ENCODE data around the gene MRPL2. TPM values are rescaled to one million over a fixed set of nuclear protein-coding genes. Genes with fewer than 3 reads are reported as not detected.

MRPL2 gene
- total RNA-seq, 4 donors from 2014 or later, result 19.0 to 40.8 (median 22.1) TPM

DNA sequence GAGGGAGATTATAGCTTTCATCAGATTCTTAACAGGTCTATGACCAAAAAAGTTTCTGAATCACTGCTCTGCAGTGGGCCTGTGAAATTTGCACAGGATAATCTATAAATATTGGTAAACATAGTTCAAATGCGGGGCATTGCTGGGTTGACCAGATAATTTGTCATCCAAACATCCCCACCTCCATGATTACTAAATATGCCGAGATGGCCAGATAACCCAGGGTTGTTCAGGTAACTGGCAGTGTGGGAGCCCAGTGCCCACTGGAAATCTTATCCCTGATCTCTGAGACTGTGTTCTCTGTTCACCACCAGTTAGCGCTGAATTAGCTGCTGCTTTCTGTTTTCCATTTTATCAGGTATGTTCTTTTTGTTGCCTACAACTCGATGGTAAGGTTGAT is 38.3 kb upstream of the MRPL2 start:
- Histone ChIP-seq H3K36me3 (no peaks in the 10 kb centered on the region), H3K27ac (no peak overlapping the region), H3K4me3 (no peak overlapping the region), H3K27me3 (no peaks in the 10 kb centered on the region), H3K9me3 (no peaks in the 10 kb centered on the region), H3K4me1 (peaks cover 0 to 15% (median 0%) of the 10 kb centered on the region in 4 donors)
- TF ChIP-seq CTCF (IDR thresholded peaks at IDR 0.05), result no peak
- no peak for TF ChIP-seq POLR2A (IDR thresholded peaks at IDR 0.05)
- no peak for DNase-seq

DNA sequence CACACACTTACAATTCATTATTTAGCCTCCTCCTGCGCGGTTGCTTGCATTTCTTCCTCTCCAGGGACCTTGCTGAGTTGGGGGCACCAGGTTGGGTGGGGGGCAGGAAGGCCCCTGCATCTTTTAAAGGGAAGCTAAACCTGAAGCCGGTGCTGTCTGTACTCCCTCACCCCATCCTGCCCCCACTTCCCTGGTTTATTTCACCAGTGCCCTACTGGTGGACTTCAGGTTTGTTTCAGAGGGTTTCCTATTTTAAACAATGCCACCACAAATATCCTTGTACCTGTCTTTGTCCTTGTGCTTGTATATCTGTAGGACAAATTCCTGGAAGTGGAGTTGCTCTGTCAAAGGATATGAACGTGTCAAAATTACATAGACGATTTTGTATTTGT is 37.9 kb upstream of the MRPL2 start:
- Histone ChIP-seq H3K9me3 (no peaks in the 10 kb centered on the region), H3K27me3 (no peaks in the 10 kb centered on the region)

DNA sequence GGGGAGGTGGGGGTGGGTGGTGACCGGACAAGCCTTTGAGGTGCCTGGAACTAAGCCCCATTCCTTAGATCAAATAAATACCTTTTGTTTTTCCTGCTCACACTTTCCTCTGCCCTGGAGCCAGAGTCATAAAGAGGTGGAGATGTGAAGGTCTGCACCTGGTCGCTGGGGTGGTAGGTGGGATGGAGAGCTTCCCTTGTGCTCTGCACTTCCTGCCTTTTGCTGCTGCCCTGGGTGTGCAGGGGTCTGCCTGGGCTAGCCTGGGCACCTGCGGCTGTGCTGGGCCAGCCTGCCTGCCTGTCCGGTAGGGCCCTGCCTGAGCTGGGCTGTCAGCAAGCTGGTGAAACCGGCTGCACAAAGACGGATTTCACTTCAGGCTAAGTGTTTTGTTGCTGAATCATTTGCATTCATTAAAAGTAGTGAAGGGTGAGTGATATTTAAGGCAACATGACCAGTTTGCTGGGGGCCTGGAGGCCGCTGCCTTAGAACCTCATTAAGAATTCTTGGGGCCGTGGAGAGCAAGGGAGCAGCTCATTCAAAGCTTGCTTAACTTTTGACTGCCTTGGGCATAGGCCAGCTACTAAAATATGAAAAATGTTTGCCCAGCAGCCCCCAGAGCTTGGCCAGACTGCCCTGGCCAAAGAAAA is 37.3 kb upstream of the MRPL2 start:
- Histone ChIP-seq H3K4me3 (no peak overlapping the region), H3K36me3 (no peaks in the 10 kb centered on the region), H3K9me3 (no peaks in the 10 kb centered on the region), H3K27ac (peak overlapping the region in 1 of 4 donors; percentile 14), H3K27me3 (no peaks in the 10 kb centered on the region), H3K4me1 (peaks cover 0 to 15% (median 0%) of the 10 kb centered on the region in 4 donors)
- TF ChIP-seq CTCF (IDR thresholded peaks at IDR 0.05) (no peak), POLR2A (IDR thresholded peaks at IDR 0.05) (no peak)
- DNase-seq, result no peak

More for the DNA sequence above, 37.9 kb upstream of the MRPL2 start:
- Histone ChIP-seq H3K4me3 (no peak overlapping the region), H3K27ac (no peak overlapping the region), H3K4me1 (peaks cover 0 to 15% (median 0%) of the 10 kb centered on the region in 4 donors), H3K36me3 (no peaks in the 10 kb centered on the region)
- no peak for DNase-seq
- TF ChIP-seq POLR2A (IDR thresholded peaks at IDR 0.05) (no peak), CTCF (IDR thresholded peaks at IDR 0.05) (no peak)

GRCh38 chr6:43095939-43096338 is 36.7 kb upstream of the MRPL2 start:
- Histone ChIP-seq H3K36me3 (no peaks in the 10 kb centered on the region), H3K4me3 (no peak overlapping the region), H3K27me3 (no peaks in the 10 kb centered on the region), H3K9me3 (no peaks in the 10 kb centered on the region), H3K27ac (no peak overlapping the region), H3K4me1 (peaks cover 0 to 15% (median 0%) of the 10 kb centered on the region in 4 donors)
- TF ChIP-seq POLR2A (IDR thresholded peaks at IDR 0.05) (no peak), CTCF (IDR thresholded peaks at IDR 0.05) (no peak)
- DNase-seq, result no peak

GRCh38 chr6:43093436-43094289 is 34.4 kb upstream of the MRPL2 start:
- Histone ChIP-seq H3K4me3 (peak overlapping the region in 3 of 4 donors; percentile 12 to 50 (median 44)), H3K27me3 (no peaks in the 10 kb centered on the region), H3K9me3 (no peaks in the 10 kb centered on the region), H3K36me3 (no peaks in the 10 kb centered on the region), H3K4me1 (peaks cover 0 to 19% (median 0%) of the 10 kb centered on the region in 4 donors), H3K27ac (peak overlapping the region in 2 of 4 donors; percentile 17 to 55)
- DNase-seq, result peak in 1 of 3 donors; percentile 59
- no peak for TF ChIP-seq POLR2A (IDR thresholded peaks at IDR 0.05)
- TF ChIP-seq CTCF (IDR thresholded peaks at IDR 0.05), result no peak
